HG03159 (cell line): ENCODE data around the gene HTT.

Experiments
- ATAC-seq: cut with Tn5 transposase; IDR thresholded peaks from one replicate; pipeline ENCODE4 v1.9.1; 2021; ENCODE audit warnings: mild to moderate bottlenecking, moderate library complexity; ENCODE audit not compliant: unreplicated experiment

The HTT gene

GRCh38 chr4:3213661-3214250 is 139.3 kb downstream of the HTT start:
- ATAC-seq: no peak

GRCh38 chr4:3215256-3215655 is 140.8 kb downstream of the HTT start:
- no peak for ATAC-seq

GRCh38 chr4:3215733-3216132 is 141.3 kb downstream of the HTT start:
- no peak for ATAC-seq

GRCh38 chr4:3217266-3217665 is 142.8 kb downstream of the HTT start:
- no peak for ATAC-seq

- ATAC-seq: no peak
Observed at GRCh38 chr4:3217771-3218170, 143.3 kb downstream of the HTT start.

- ATAC-seq: no peak
Observed at GRCh38 chr4:3218824-3219760, 144.6 kb downstream of the HTT start.

- no peak for ATAC-seq
Observed at GRCh38 chr4:3219761-3220475, 145.4 kb downstream of the HTT start.

GRCh38 chr4:3220476-3221183 is 146.1 kb downstream of the HTT start:
- no peak for ATAC-seq

GRCh38 chr4:3221184-3221494 is 146.7 kb downstream of the HTT start:
- ATAC-seq: no peak

GRCh38 chr4:3221996-3222395 is 147.5 kb downstream of the HTT start:
- ATAC-seq: no peak

GRCh38 chr4:3223346-3223745 is 148.9 kb downstream of the HTT start:
- no peak for ATAC-seq

GRCh38 chr4:3223956-3224748 is 149.7 kb downstream of the HTT start:
- no peak for ATAC-seq

GRCh38 chr4:3225071-3225850 is 150.8 kb downstream of the HTT start:
- no peak for ATAC-seq

GRCh38 chr4:3225936-3226335 is 151.5 kb downstream of the HTT start:
- ATAC-seq: no peak

GRCh38 chr4:3226467-3226866 is 152.0 kb downstream of the HTT start:
- ATAC-seq: no peak

- ATAC-seq: no peak
Observed at GRCh38 chr4:3226944-3227343, 152.5 kb downstream of the HTT start.

GRCh38 chr4:3227878-3228675 is 153.6 kb downstream of the HTT start:
- no peak for ATAC-seq

- ATAC-seq: no peak
Observed at GRCh38 chr4:3228881-3229280, 154.4 kb downstream of the HTT start.

GRCh38 chr4:3229328-3229727 is 154.8 kb downstream of the HTT start:
- ATAC-seq: no peak
